HCT116 (cell line): ENCODE results near the gene ADRB1. TPM values are rescaled to one million over a fixed set of nuclear protein-coding genes. Genes with fewer than 3 reads are reported as not detected.

Source experiments
- ATAC-seq: fragments of 200-7000 bp; cut with Tn5 transposase; 2 replicates; pipeline ENCODE4 v1.9.1; 2020; ENCODE audit warnings: mild to moderate bottlenecking, moderate library complexity
- BruUV-seq: library from RNA; stranded (reverse); fragments of 400-500 nt; replicated peaks from 2 replicates; lab custom pipeline; 2021; lab: Mats Ljungman, UMichigan
- CTCF ChIA-PET: fragments of 300-600 bp; sonication (Branson Sonifier 250); formaldehyde crosslinking; loops from one replicate; lab custom pipeline; 2021; ENCODE audit warnings: antibody characterized with exemption; lab: Charles Lee
- POLR2A ChIA-PET: fragments of 300-600, 350-600 bp; sonication (Branson Sonifier 250); formaldehyde crosslinking; loops from one replicate; lab custom pipeline; 2021; ENCODE audit warnings: antibody characterized with exemption; lab: Charles Lee
- RAD21 ChIA-PET, 2 experiments: fragments of 300-600 bp; sonication (Branson Sonifier 250); formaldehyde crosslinking; loops; one replicate each; lab custom pipeline; 2023; ENCODE audit warnings: low total read pairs in 2 of 2; ENCODE audit not compliant: uncharacterized antibody in 2 of 2, unreplicated experiment in 2 of 2, low non-redundant PET in 1 of 2; lab: Charles Lee
- DNase-seq: peaks from one replicate; pipeline ENCODE4 v3.0.0-alpha.2; 2010; ENCODE audit warnings: low read depth, low spot score
- H2AFZ ChIP-seq: fragments of 200-600 bp; shearing (Covaris generic), sonication (generic); 2 replicates; pipeline ENCODE4 v1.6.1; 2017; ENCODE audit warnings: low read depth, mixed run types, mixed read lengths, antibody characterized with exemption, low read length; ENCODE audit not compliant: poor library complexity, severe bottlenecking
- H3K27ac ChIP-seq: 2 replicates; pipeline ENCODE4 v1.5.1; 2012; ENCODE audit warnings: low read depth, low read length
- H3K27me3 ChIP-seq: fragments of 200-600 bp; sonication (generic); 2 replicates; pipeline ENCODE4 v1.6.1; 2016; ENCODE audit warnings: mixed run types, low read length, mixed read lengths; ENCODE audit not compliant: insufficient read depth
- H3K36me3 ChIP-seq, 2 experiments: fragments of 200-500 bp in 1 of 2; fragments of 200-600 bp in 1 of 2; sonication (Bioruptor generic) in 1 of 2; sonication (generic) in 1 of 2; 2 replicates each; pipeline versions ENCODE4 v1.5.1 to v1.6.1; 2014 to 2016; ENCODE audit warnings: low read length in 2 of 2, inconsistent platforms in 1 of 2, mixed read lengths in 1 of 2, mixed run types in 1 of 2; ENCODE audit not compliant: insufficient read depth in 2 of 2, control insufficient read depth in 1 of 2
- H3K4me1 ChIP-seq, 2 experiments: fragments of 200-600 bp in 1 of 2; sonication (generic) in 1 of 2; 2 replicates each; pipeline versions ENCODE4 v1.5.1 to v1.6.1; 2012 to 2017; ENCODE audit warnings: low read length in 2 of 2, inconsistent platforms in 1 of 2, mild to moderate bottlenecking in 1 of 2, mixed read lengths in 1 of 2, mixed run types in 1 of 2, moderate library complexity in 1 of 2; ENCODE audit not compliant: insufficient read depth in 2 of 2, control insufficient read depth in 1 of 2
- H3K4me2 ChIP-seq: fragments of 200-600 bp; sonication (generic); 2 replicates; pipeline ENCODE4 v1.6.1; 2017; ENCODE audit warnings: mixed run types, low read length, mixed read lengths
- H3K4me3 ChIP-seq, 2 experiments: fragments of 200-600 bp in 1 of 2; sonication (generic) in 1 of 2; replicated peaks in 1 of 2; 2 replicates each; pipeline ENCODE4 v1.5.1; 2011 to 2016; ENCODE audit warnings: low read length in 2 of 2, control low read depth in 1 of 2, low read depth in 1 of 2, mild to moderate bottlenecking in 1 of 2, mixed read lengths in 1 of 2, mixed run types in 1 of 2
- H3K79me2 ChIP-seq: fragments of 200-600 bp; sonication (generic); 2 replicates; pipeline ENCODE4 v1.6.1; 2017; ENCODE audit warnings: mild to moderate bottlenecking, mixed run types, low read length, moderate library complexity, mixed read lengths; ENCODE audit not compliant: insufficient read depth
- H3K9ac ChIP-seq: fragments of 200-600 bp; sonication (generic); 2 replicates; pipeline ENCODE4 v1.6.1; 2016; ENCODE audit warnings: low read length, mixed read lengths
- H3K9me2 ChIP-seq: fragments of 200-600 bp; sonication (generic), shearing (Covaris generic); 2 replicates; pipeline ENCODE4 v1.6.1; 2017; ENCODE audit warnings: mixed run types, mild to moderate bottlenecking, moderate library complexity; ENCODE audit not compliant: insufficient read depth
- H3K9me3 ChIP-seq, 2 experiments: fragments of 200-500 bp in 1 of 2; fragments of 200-600 bp in 1 of 2; sonication (Bioruptor generic) in 1 of 2; sonication (generic) in 1 of 2; 2 replicates each; pipeline ENCODE4 v1.6.1; 2014 to 2017; ENCODE audit warnings: low read length in 2 of 2, mixed read lengths in 2 of 2, inconsistent platforms in 1 of 2, low read depth in 1 of 2, mild to moderate bottlenecking in 1 of 2, mixed run types in 1 of 2, moderate library complexity in 1 of 2; ENCODE audit not compliant: control insufficient read depth in 1 of 2, insufficient read depth in 1 of 2
- H4K20me1 ChIP-seq: fragments of 200-600 bp; sonication (generic), shearing (Covaris generic); 2 replicates; pipeline ENCODE4 v1.6.1; 2017; ENCODE audit warnings: mixed run types, mild to moderate bottlenecking, moderate library complexity; ENCODE audit not compliant: insufficient read depth
- EGR1 ChIP-seq: IDR thresholded peaks from 2 replicates; pipeline ENCODE4 v1.6.1; 2012; ENCODE audit warnings: low read depth
- EZH2 ChIP-seq: fragments of 200-600 bp; sonication (generic); IDR thresholded peaks from 2 replicates; pipeline ENCODE4 v1.6.1; 2017; ENCODE audit warnings: antibody characterized with exemption, mixed run types
- EZH2phosphoT487 ChIP-seq: fragments of 200-600 bp; IDR thresholded peaks from 2 replicates; pipeline ENCODE4 v1.6.1; 2018; ENCODE audit warnings: antibody characterized with exemption, borderline replicate concordance
- FOSL1 ChIP-seq: IDR thresholded peaks from 2 replicates; pipeline ENCODE4 v1.6.1; 2012; ENCODE audit warnings: low read depth
- JUND ChIP-seq: IDR thresholded peaks from 2 replicates; pipeline ENCODE4 v1.6.1; 2012
- POLR2A ChIP-seq: IDR thresholded peaks from 2 replicates; pipeline ENCODE4 v1.7.0; 2011; ENCODE audit warnings: borderline replicate concordance; ENCODE audit not compliant: insufficient read depth, insufficient read length; ENCODE audit errors: extremely low read depth
- RAD21 ChIP-seq: IDR thresholded peaks from 2 replicates; pipeline ENCODE4 v1.6.1; 2012; ENCODE audit warnings: low read depth, mild to moderate bottlenecking
- SIN3A ChIP-seq: IDR thresholded peaks from 2 replicates; pipeline ENCODE4 v1.6.1; 2012; ENCODE audit warnings: low read depth
- SP1 ChIP-seq: IDR thresholded peaks from 2 replicates; pipeline ENCODE4 v1.6.1; 2012; ENCODE audit warnings: low read depth
- TCF7L2 ChIP-seq: IDR thresholded peaks from 2 replicates; pipeline ENCODE4 v1.7.0; 2011; ENCODE audit warnings: borderline replicate concordance, inconsistent platforms; ENCODE audit not compliant: insufficient read depth, insufficient read length; ENCODE audit errors: extremely low read depth
- YY1 ChIP-seq: IDR thresholded peaks from 2 replicates; pipeline ENCODE4 v1.6.1; 2011; ENCODE audit warnings: low read length, low read depth, moderate library complexity, mild to moderate bottlenecking; ENCODE audit not compliant: insufficient replicate concordance; ENCODE audit errors: extremely low read depth
- ZBTB33 ChIP-seq: IDR thresholded peaks from 2 replicates; pipeline ENCODE4 v1.6.1; 2011; ENCODE audit warnings: mild to moderate bottlenecking, low read length, moderate library complexity; ENCODE audit not compliant: insufficient replicate concordance; ENCODE audit errors: extremely low read depth
- ZFX ChIP-seq: fragments of 450-650 bp; IDR thresholded peaks from 2 replicates; pipeline ENCODE4 v1.6.1; 2017
- ZNF274 ChIP-seq: fragments of 200-500 bp; sonication (Bioruptor generic); IDR thresholded peaks from 2 replicates; pipeline ENCODE4 v1.6.1; 2014; ENCODE audit warnings: mild to moderate bottlenecking, low read depth, low read length, inconsistent platforms
- intact Hi-C: fragments of 100-400 bp; cut with micrococcal nuclease; formaldehyde crosslinking; loops from 2 replicates; pipeline ENCODE4 v1.10.0; 2022
- total RNA-seq: library from RNA; stranded (reverse); gene quantifications from one replicate; pipeline ENCODE4 v1.2.1, GENCODE V29; 2021; ENCODE audit not compliant: unreplicated experiment
- TF ChIP-seq, protein P1 (sequence below): IDR thresholded peaks from 2 replicates; pipeline ENCODE4 v1.6.1; 2012
- TF ChIP-seq, protein P2 (sequence below), 3 experiments: fragments of 200-600 bp in 1 of 3; sonication (generic) in 1 of 3; IDR thresholded peaks in 2 of 3; conservative IDR thresholded peaks in 1 of 3; 2 replicates each; pipeline ENCODE4 v1.5.1; 2012 to 2017; ENCODE audit warnings: low read depth in 2 of 3, low read length in 2 of 3, antibody characterized with exemption in 1 of 3, borderline replicate concordance in 1 of 3, control low read depth in 1 of 3, mild to moderate bottlenecking in 1 of 3, mixed read lengths in 1 of 3, mixed run types in 1 of 3, moderate library complexity in 1 of 3; ENCODE audit not compliant: insufficient read depth in 1 of 3

ADRB1 gene
- total RNA-seq, 1 experiment from 2014 or later: 0.89 TPM

- no peak for TF ChIP-seq RAD21
- no peak for TF ChIP-seq ZBTB33
These were observed 8.6 kb upstream of the ADRB1 start (continued) for GRCh38 chr10:114034923-114035645.

- TF ChIP-seq EGR1: no peak
- TF ChIP-seq ZNF274: no peak
- no peak for TF ChIP-seq TCF7L2
- no peak for TF ChIP-seq ZFX
- TF ChIP-seq JUND: no peak
- TF ChIP-seq, protein P1, sequence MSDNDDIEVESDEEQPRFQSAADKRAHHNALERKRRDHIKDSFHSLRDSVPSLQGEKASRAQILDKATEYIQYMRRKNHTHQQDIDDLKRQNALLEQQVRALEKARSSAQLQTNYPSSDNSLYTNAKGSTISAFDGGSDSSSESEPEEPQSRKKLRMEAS: no peak
- TF ChIP-seq YY1: no peak
- no peak for TF ChIP-seq ZBTB33
- no peak for TF ChIP-seq SP1
- TF ChIP-seq EZH2: no peak
- TF ChIP-seq, protein P2, sequence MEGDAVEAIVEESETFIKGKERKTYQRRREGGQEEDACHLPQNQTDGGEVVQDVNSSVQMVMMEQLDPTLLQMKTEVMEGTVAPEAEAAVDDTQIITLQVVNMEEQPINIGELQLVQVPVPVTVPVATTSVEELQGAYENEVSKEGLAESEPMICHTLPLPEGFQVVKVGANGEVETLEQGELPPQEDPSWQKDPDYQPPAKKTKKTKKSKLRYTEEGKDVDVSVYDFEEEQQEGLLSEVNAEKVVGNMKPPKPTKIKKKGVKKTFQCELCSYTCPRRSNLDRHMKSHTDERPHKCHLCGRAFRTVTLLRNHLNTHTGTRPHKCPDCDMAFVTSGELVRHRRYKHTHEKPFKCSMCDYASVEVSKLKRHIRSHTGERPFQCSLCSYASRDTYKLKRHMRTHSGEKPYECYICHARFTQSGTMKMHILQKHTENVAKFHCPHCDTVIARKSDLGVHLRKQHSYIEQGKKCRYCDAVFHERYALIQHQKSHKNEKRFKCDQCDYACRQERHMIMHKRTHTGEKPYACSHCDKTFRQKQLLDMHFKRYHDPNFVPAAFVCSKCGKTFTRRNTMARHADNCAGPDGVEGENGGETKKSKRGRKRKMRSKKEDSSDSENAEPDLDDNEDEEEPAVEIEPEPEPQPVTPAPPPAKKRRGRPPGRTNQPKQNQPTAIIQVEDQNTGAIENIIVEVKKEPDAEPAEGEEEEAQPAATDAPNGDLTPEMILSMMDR (IDR thresholded peaks at IDR 0.05 in 2 of 3, conservative IDR thresholded peaks at IDR 0.05 in 1 of 3; ENCODE audit: borderline replicate concordance in 1 of 3, insufficient read depth in 1 of 3, low read depth in 2 of 3, low read length in 2 of 3): no peak
- TF ChIP-seq SIN3A: no peak
- TF ChIP-seq FOSL1: no peak
- TF ChIP-seq EZH2phosphoT487: no peak
- no peak for TF ChIP-seq POLR2A
- Histone ChIP-seq H4K20me1 (no peaks in the 10 kb centered on the region), H3K4me3 (no peak overlapping the region), H2AFZ (no peak overlapping the region), H3K9me3 (no peaks in the 10 kb centered on the region), H3K4me1 (peaks cover 0 to 5% of the 10 kb centered on the region in 2 experiments; a peak in 1 of 4 replicates), H3K4me2 (no peak overlapping the region), H3K9ac (no peak overlapping the region), H3K27me3 (no peaks in the 10 kb centered on the region), H3K79me2 (no peaks in the 10 kb centered on the region), H3K9me2 (no peaks in the 10 kb centered on the region), H3K36me3 (no peaks in the 10 kb centered on the region), H3K27ac (no peak overlapping the region)
- ChIA-PET RAD21 (no interaction called here), CTCF (interaction anchor here (1.4 to 1.7 kb wide), 2 partner anchors 11 to 82 kb away, joined by 4 read pairs; no protein-coding TSS in a partner anchor), POLR2A (no interaction called here)
- intact Hi-C loops: no loop called here
- no peak for DNase-seq
- no TSS peak for BruUV-seq
- ATAC-seq: no peak
These were observed 7.9 kb upstream of the ADRB1 start for GRCh38 chr10:114035791-114036190.
